ENCODE measurements around the gene UMODL1.

UMODL1 gene

DNA sequence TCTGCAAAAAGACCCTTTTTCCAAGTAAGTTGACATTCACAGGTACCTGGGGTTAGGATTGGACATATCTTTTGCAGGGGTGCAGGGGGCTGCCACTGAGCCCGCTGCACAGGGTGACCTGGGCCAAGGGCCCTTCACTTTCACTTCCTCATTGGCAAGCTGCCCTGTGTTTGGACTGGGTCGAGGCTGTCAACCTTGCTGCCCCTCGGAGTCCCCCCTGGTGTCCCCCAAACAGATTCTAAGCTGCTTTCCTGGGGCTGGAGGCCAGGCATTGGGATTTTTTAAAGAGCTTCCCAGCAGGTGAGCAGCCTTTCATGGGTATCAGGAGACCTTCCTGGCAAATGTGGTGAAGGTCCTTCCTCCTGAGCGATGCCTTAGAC is 7.9 kb upstream of the UMODL1 start:
- TF ChIP-seq, protein P1, sequence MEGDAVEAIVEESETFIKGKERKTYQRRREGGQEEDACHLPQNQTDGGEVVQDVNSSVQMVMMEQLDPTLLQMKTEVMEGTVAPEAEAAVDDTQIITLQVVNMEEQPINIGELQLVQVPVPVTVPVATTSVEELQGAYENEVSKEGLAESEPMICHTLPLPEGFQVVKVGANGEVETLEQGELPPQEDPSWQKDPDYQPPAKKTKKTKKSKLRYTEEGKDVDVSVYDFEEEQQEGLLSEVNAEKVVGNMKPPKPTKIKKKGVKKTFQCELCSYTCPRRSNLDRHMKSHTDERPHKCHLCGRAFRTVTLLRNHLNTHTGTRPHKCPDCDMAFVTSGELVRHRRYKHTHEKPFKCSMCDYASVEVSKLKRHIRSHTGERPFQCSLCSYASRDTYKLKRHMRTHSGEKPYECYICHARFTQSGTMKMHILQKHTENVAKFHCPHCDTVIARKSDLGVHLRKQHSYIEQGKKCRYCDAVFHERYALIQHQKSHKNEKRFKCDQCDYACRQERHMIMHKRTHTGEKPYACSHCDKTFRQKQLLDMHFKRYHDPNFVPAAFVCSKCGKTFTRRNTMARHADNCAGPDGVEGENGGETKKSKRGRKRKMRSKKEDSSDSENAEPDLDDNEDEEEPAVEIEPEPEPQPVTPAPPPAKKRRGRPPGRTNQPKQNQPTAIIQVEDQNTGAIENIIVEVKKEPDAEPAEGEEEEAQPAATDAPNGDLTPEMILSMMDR (IDR thresholded peaks at IDR 0.05; ENCODE audit: insufficient read depth, low read length, missing control alignments): no peak
- no peak for DNase-seq (ENCODE audit: low read depth, low spot score)
- ChIA-PET CTCF (no interaction called here), POLR2A (no interaction called here)
- H3K4me3 ChIP-seq (ENCODE audit: low read depth, low read length): no peak overlapping the region

- DNase-seq (ENCODE audit: low read depth, low spot score): no peak
- TF ChIP-seq, protein P1 (IDR thresholded peaks at IDR 0.05; ENCODE audit: insufficient read depth, low read length, missing control alignments): no peak
- CTCF ChIA-PET: no interaction called here
- POLR2A ChIA-PET: no interaction called here
- H3K4me3 ChIP-seq (ENCODE audit: low read depth, low read length): no peak overlapping the region
Observed at GRCh38 chr21:42063571-42064521, 7.3 kb upstream of the UMODL1 start.

GRCh38 chr21:42066521-42066920 is 4.6 kb upstream of the UMODL1 start:
- CTCF ChIA-PET: no interaction called here
- POLR2A ChIA-PET: interaction anchor here (0.6 kb wide), 1 partner anchor 141 kb away, joined by 3 read pairs; no protein-coding TSS in a partner anchor
- TF ChIP-seq, protein P1 (IDR thresholded peaks at IDR 0.05; ENCODE audit: insufficient read depth, low read length, missing control alignments): no peak
- no peak overlapping the region for H3K4me3 ChIP-seq (ENCODE audit: low read depth, low read length)
- DNase-seq (ENCODE audit: low read depth, low spot score): no peak

DNA sequence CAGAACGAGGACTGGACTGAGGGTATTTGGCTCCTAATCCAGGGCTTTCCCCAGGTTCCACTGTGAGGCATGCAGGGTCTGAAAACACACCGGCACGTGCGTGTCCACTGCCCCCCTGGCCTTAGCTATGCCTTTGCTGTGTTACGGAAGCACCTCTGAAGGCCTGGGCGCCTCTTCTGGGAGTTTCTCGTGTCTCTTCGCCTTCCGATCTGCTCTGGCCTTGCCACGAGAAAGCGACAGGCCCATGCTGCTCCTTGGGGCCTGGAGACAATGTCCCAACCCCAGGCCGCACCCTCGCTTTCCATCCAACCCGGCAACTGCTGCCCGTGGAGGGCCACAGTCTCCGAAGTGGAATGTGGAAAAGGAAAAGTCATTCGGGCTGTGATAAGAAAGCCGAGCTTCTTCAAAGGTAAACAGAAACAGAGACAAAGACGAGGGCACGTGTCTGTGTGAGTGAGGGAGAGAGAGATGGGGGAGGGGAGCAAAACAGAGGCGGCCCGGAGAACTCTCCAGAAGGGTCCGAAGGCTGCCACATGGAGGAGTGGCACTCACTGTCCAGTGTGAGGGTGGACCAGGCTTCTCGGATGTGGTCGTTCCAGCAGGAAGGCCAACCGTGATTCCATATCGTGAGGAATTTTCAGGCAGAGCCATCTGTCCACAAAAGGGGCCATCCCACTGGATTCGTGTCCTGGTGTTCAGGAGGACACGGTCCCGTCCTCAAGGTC is 3.4 kb upstream of the UMODL1 start:
- no peak overlapping the region for H3K4me3 ChIP-seq (ENCODE audit: low read depth, low read length)
- no peak for DNase-seq (ENCODE audit: low read depth, low spot score)
- CTCF ChIA-PET: no interaction called here
- POLR2A ChIA-PET: no interaction called here
- TF ChIP-seq, protein P1 (IDR thresholded peaks at IDR 0.05; ENCODE audit: insufficient read depth, low read length, missing control alignments): no peak

- POLR2A ChIA-PET: no interaction called here
Observed at GRCh38 chr21:42068256-42068545, 2.9 kb upstream of the UMODL1 start.

GRCh38 chr21:42068592-42068991 is 2.5 kb upstream of the UMODL1 start:
- ChIA-PET CTCF (no interaction called here), POLR2A (no interaction called here)
- DNase-seq (ENCODE audit: low read depth, low spot score): no peak
- no peak overlapping the region for H3K4me3 ChIP-seq (ENCODE audit: low read depth, low read length)
- TF ChIP-seq, protein P1 (IDR thresholded peaks at IDR 0.05; ENCODE audit: insufficient read depth, low read length, missing control alignments): no peak

More at GRCh38 chr21:42068256-42068545, 2.9 kb upstream of the UMODL1 start:
- TF ChIP-seq, protein P1 (IDR thresholded peaks at IDR 0.05; ENCODE audit: insufficient read depth, low read length, missing control alignments): no peak
- no peak overlapping the region for H3K4me3 ChIP-seq (ENCODE audit: low read depth, low read length)
- DNase-seq (ENCODE audit: low read depth, low spot score): no peak
- CTCF ChIA-PET: no interaction called here

Measured in AG04449 (cell line).